ENCODE results near the gene ATOH7. TPM values are rescaled to one million over a fixed set of nuclear protein-coding genes. Genes with fewer than 3 reads are reported as not detected.

The ATOH7 gene
- total RNA-seq, 4 donors from 2014 or later, result not detected

- no peak overlapping the region for H3K27ac ChIP-seq (replicated peaks in 1 of 4)
- no peaks in the 10 kb centered on the region for H3K9me3 ChIP-seq
- TF ChIP-seq EP300 (IDR thresholded peaks at IDR 0.05) (no peak), POLR2AphosphoS5 (IDR thresholded peaks at IDR 0.05) (no peak), CTCF (IDR thresholded peaks at IDR 0.05) (no peak), POLR2A (IDR thresholded peaks at IDR 0.05; ENCODE audit: low read depth) (no peak)
- intact Hi-C loops (cut with DNase I), result no loop called here
- peaks cover 0 to 42% (median 0%) of the 10 kb centered on the region in 4 donors for H3K36me3 ChIP-seq
- no peaks in the 10 kb centered on the region for H3K4me1 ChIP-seq
- WGBS, result 74% methylated on average over 3 of the region's 3 CpGs
- DNase-seq (ENCODE audit: extremely low spot score), result no peak
- H3K27me3 ChIP-seq, result no peaks in the 10 kb centered on the region
- H3K4me3 ChIP-seq, result no peak overlapping the region
These were observed 39.8 kb downstream of the ATOH7 start for GRCh38 chr10:68192113-68192512.

- WGBS, result 94% methylated on average over 6 of the region's 6 CpGs
- Histone ChIP-seq H3K4me3 (no peak overlapping the region), H3K36me3 (peaks cover 0 to 14% (median 0%) of the 10 kb centered on the region in 4 donors), H3K27me3 (no peaks in the 10 kb centered on the region), H3K27ac (replicated peaks in 1 of 4) (no peak overlapping the region), H3K9me3 (no peaks in the 10 kb centered on the region), H3K4me1 (no peaks in the 10 kb centered on the region)
- intact Hi-C loops (cut with DNase I), result no loop called here
- TF ChIP-seq POLR2AphosphoS5 (IDR thresholded peaks at IDR 0.05) (no peak), EP300 (IDR thresholded peaks at IDR 0.05) (no peak), POLR2A (IDR thresholded peaks at IDR 0.05; ENCODE audit: low read depth) (no peak), CTCF (IDR thresholded peaks at IDR 0.05) (no peak)
- no peak for DNase-seq (ENCODE audit: extremely low spot score)
These were observed 43.1 kb downstream of the ATOH7 start for GRCh38 chr10:68188835-68189234.

- H3K4me1 ChIP-seq, result no peaks in the 10 kb centered on the region
- no peak overlapping the region for H3K27ac ChIP-seq (replicated peaks in 1 of 4)
- TF ChIP-seq POLR2A (IDR thresholded peaks at IDR 0.05; ENCODE audit: low read depth) (no peak), EP300 (IDR thresholded peaks at IDR 0.05) (no peak), CTCF (IDR thresholded peaks at IDR 0.05) (no peak), POLR2AphosphoS5 (IDR thresholded peaks at IDR 0.05) (no peak)
- no peaks in the 10 kb centered on the region for H3K9me3 ChIP-seq
- intact Hi-C loops (cut with DNase I), result no loop called here
- 60% methylated on average over 2 of the region's 2 CpGs for WGBS
- no peak for DNase-seq (ENCODE audit: extremely low spot score)
- H3K36me3 ChIP-seq, result peaks cover 0 to 13% (median 0%) of the 10 kb centered on the region in 4 donors
- H3K27me3 ChIP-seq, result no peaks in the 10 kb centered on the region
- H3K4me3 ChIP-seq, result no peak overlapping the region
These were observed 46.8 kb downstream of the ATOH7 start for GRCh38 chr10:68185085-68185484.

GRCh38 chr10:68184546-68184945, 47.4 kb downstream of the ATOH7 start:
- no peaks in the 10 kb centered on the region for H3K27me3 ChIP-seq
- no peak overlapping the region for H3K4me3 ChIP-seq
- TF ChIP-seq EP300 (IDR thresholded peaks at IDR 0.05) (no peak), POLR2AphosphoS5 (IDR thresholded peaks at IDR 0.05) (no peak), POLR2A (IDR thresholded peaks at IDR 0.05; ENCODE audit: low read depth) (no peak)
- DNase-seq (ENCODE audit: extremely low spot score), result no peak
- peaks cover 0 to 8% (median 0%) of the 10 kb centered on the region in 4 donors for H3K36me3 ChIP-seq
- H3K9me3 ChIP-seq, result no peaks in the 10 kb centered on the region
- intact Hi-C loops (cut with DNase I), result no loop called here
- H3K27ac ChIP-seq (replicated peaks in 1 of 4), result no peak overlapping the region
- WGBS, result 68% methylated on average over 7 of the region's 7 CpGs
- H3K4me1 ChIP-seq, result no peaks in the 10 kb centered on the region

Other genes with a start within 250 kb of the ATOH7 start
- gene HERC4, start 156.8 kb downstream of the ATOH7 start, total RNA-seq, result 10 to 100 TPM; 24.9 to 42.4 (median 30.1) TPM
- gene MYPN, start 122.6 kb downstream of the ATOH7 start, total RNA-seq, result 1 to 10 TPM in 1 of 4 donors, under 1 TPM in 3; 0.50 to 1.5 (median 0.67) TPM
- gene HNRNPH3, start 100.0 kb upstream of the ATOH7 start, total RNA-seq, result 10 to 100 TPM; 41.3 to 81.8 (median 61.7) TPM
- gene PBLD, start 100.8 kb upstream of the ATOH7 start, total RNA-seq, result 1 to 10 TPM; 6.6 to 9.1 (median 7.4) TPM
- gene RUFY2, start 175.2 kb upstream of the ATOH7 start, total RNA-seq, result 10 to 100 TPM; 14.8 to 26.2 (median 17.8) TPM
- 1 to 10 TPM; 2.0 to 2.9 (median 2.6) TPM for gene DNA2, start 239.9 kb upstream of the ATOH7 start, total RNA-seq

Measured in esophagus muscularis mucosa (tissue), 4 donors.